HepG2 (cell line): ENCODE data around the gene ITPRIPL1. TPM values are rescaled to one million over a fixed set of nuclear protein-coding genes. Genes with fewer than 3 reads are reported as not detected.

ENCODE experiments used
- ATAC-seq: fragments of 200-7000 bp; cut with Tn5 transposase; 3 replicates; pipeline ENCODE4 v1.9.1; 2020; ENCODE audit warnings: mild to moderate bottlenecking, moderate library complexity
- BruUV-seq: library from RNA; stranded (reverse); fragments of 400-500 nt; replicated peaks from 2 replicates; lab custom pipeline; 2021; lab: Mats Ljungman, UMichigan
- CTCF ChIA-PET: fragments of 300-600 bp; formaldehyde crosslinking; extraction: SDS; loops from one replicate; lab custom pipeline; 2021; ENCODE audit warnings: low total read pairs, inconsistent platforms, low intra/inter-chr PET ratio; lab: Yijun Ruan, JAX
- POLR2A ChIA-PET: fragments of 350-600 bp; sonication (Branson Sonifier 250); formaldehyde crosslinking; loops from one replicate; lab custom pipeline; 2020; ENCODE audit warnings: antibody characterized with exemption, inconsistent platforms; lab: Yijun Ruan, JAX
- DNase-seq: peaks from one replicate; pipeline ENCODE4 v3.0.0-alpha.2; 2015; ENCODE audit warnings: low spot score
- FAIRE-seq: peaks from 3 replicates; lab custom pipeline; 2011; peaks lifted over from hg19 to GRCh38; lab: Jason Lieb, UNC
- H2AFZ ChIP-seq: one replicate; pipeline ENCODE4 v1.6.1; 2011; ENCODE audit warnings: low read length, inconsistent platforms
- H3K27ac ChIP-seq: fragments of 300-600 bp; 3 replicates; pipeline ENCODE4 v1.8.0; 2011; ENCODE audit warnings: mixed run types, mild to moderate bottlenecking, mixed read lengths, low read length, inconsistent platforms; ENCODE audit not compliant: insufficient read depth; ENCODE audit errors: extremely low read length
- H3K27me3 ChIP-seq, 2 experiments: fragments of 200-600 bp in 1 of 2; 2 replicates in 1 of 2; 3 replicates in 1 of 2; pipeline versions ENCODE4 v1.6.0 to v1.8.0; 2011; ENCODE audit warnings: low read length in 2 of 2, mild to moderate bottlenecking in 2 of 2, moderate library complexity in 2 of 2, inconsistent platforms in 1 of 2; ENCODE audit not compliant: insufficient read depth in 2 of 2, control insufficient read depth in 1 of 2
- H3K36me3 ChIP-seq, 2 experiments: fragments of 200-600 bp in 1 of 2; replicated peaks in 1 of 2; 2 replicates in 1 of 2; 3 replicates in 1 of 2; pipeline versions ENCODE4 v1.5.1 to v1.8.0; 2011; ENCODE audit warnings: low read length in 2 of 2, inconsistent platforms in 1 of 2; ENCODE audit not compliant: insufficient read depth in 2 of 2, control insufficient read depth in 1 of 2
- H3K4me1 ChIP-seq: 2 replicates; pipeline ENCODE4 v1.5.1; 2012; ENCODE audit warnings: low read length, inconsistent platforms; ENCODE audit not compliant: insufficient read depth
- H3K4me2 ChIP-seq: 2 replicates; pipeline ENCODE4 v1.6.0; 2011; ENCODE audit warnings: low read depth, low read length, inconsistent platforms
- H3K4me3 ChIP-seq, 3 experiments: fragments of 200-600 bp in 1 of 3; sonication (generic), shearing (Covaris generic) in 1 of 3; replicated peaks in 1 of 3; 2 replicates each; pipeline ENCODE4 v1.5.1; 2011 to 2016; ENCODE audit warnings: low read length in 3 of 3, inconsistent platforms in 2 of 3, low read depth in 2 of 3, mild to moderate bottlenecking in 2 of 3, control low read depth in 1 of 3, mixed read lengths in 1 of 3; ENCODE audit not compliant: insufficient read depth in 1 of 3
- H3K79me2 ChIP-seq: one replicate; pipeline ENCODE4 v1.6.1; 2011; ENCODE audit warnings: low read length, inconsistent platforms; ENCODE audit not compliant: insufficient read depth
- H3K9ac ChIP-seq: 2 replicates; pipeline ENCODE4 v1.6.0; 2011; ENCODE audit warnings: mild to moderate bottlenecking, low read depth, low read length, inconsistent platforms; ENCODE audit not compliant: insufficient read depth
- H3K9me3 ChIP-seq: 2 replicates; pipeline ENCODE4 v1.5.1; 2012; ENCODE audit warnings: mild to moderate bottlenecking, low read length
- H4K20me1 ChIP-seq: 2 replicates; pipeline ENCODE4 v1.6.0; 2011; ENCODE audit warnings: inconsistent platforms, mild to moderate bottlenecking, low read length, moderate library complexity; ENCODE audit not compliant: insufficient read depth
- ZEB1 ChIP-seq: IDR thresholded peaks from 2 replicates; pipeline ENCODE4 v1.6.1; 2012; ENCODE audit warnings: mild to moderate bottlenecking, low read depth, inconsistent platforms; ENCODE audit not compliant: insufficient replicate concordance
- ZNF501 ChIP-seq: sonication (generic); formaldehyde crosslinking; IDR thresholded peaks from 2 replicates; pipeline ENCODE4 v1.5.1; 2020; ENCODE audit warnings: mild to moderate bottlenecking, moderate library complexity, missing genetic modification reagents
- WGBS: methylation state at CpG from one replicate; pipeline ENCODE4 v1.1.6; 2017; ENCODE audit warnings: low lambda C conversion rate; 5-methylcytosine and 5-hydroxymethylcytosine counted together
- in situ Hi-C: cut with HindIII; loops from 2 replicates; pipeline ENCODE4 v1.10.0; 2017; ENCODE audit warnings: low pct_unique_long_range_greater_than_20kb; ENCODE audit not compliant: extremely low pct_ligation_motif_present
- intact Hi-C: fragments of 100-400 bp; cut with micrococcal nuclease; formaldehyde crosslinking; loops from one replicate; pipeline ENCODE4 v1.10.0; 2022; ENCODE audit not compliant: unreplicated experiment
- polyA plus RNA-seq, 8 experiments: library from polyadenylated mRNA; depleted of rRNA in 3 of 8; stranded (reverse) in 7 of 8; unstranded in 1 of 8; fragments of >200 nt; fragmentation: Illumina TruSeq in 4 of 8; extraction: Trizol in 4 of 8; gene quantifications; 2 replicates each; pipeline versions ENCODE4 v1.2.1 to v1.2.3, GENCODE V29; 2011 to 2016; ENCODE audit warnings: low read depth in 4 of 8, missing spikeins in 1 of 8, mixed read lengths in 1 of 8; ENCODE audit not compliant: insufficient read depth in 1 of 8
- total RNA-seq, 5 experiments: library from RNA; depleted of rRNA; stranded (reverse); fragments of >200 nt; fragmentation: Illumina TruSeq; extraction: Trizol; gene quantifications; 2 replicates each; pipeline ENCODE4 v1.2.3, GENCODE V29; 2016; ENCODE audit warnings: low read depth in 1 of 5
- TF ChIP-seq, protein P1 (sequence below): IDR thresholded peaks from 2 replicates; pipeline ENCODE4 v1.6.1; 2016
- TF ChIP-seq, protein P2 (sequence below): sonication (generic); formaldehyde crosslinking; IDR thresholded peaks from 2 replicates; pipeline ENCODE4 v1.4.0; 2020; ENCODE audit warnings: missing genetic modification reagents
- TF ChIP-seq, protein P3 (sequence below): sonication (generic); formaldehyde crosslinking; IDR thresholded peaks from 2 replicates; pipeline ENCODE4 v1.8.1; 2023; ENCODE audit warnings: mild to moderate bottlenecking, inconsistent platforms, moderate library complexity, missing genetic modification reagents, borderline replicate concordance
- TF ChIP-seq, protein P4 (sequence below): sonication (generic); formaldehyde crosslinking; IDR thresholded peaks from 2 replicates; pipeline ENCODE4 v1.5.0; 2020; ENCODE audit warnings: mild to moderate bottlenecking, missing genetic modification reagents

The ITPRIPL1 gene
- total and polyA plus RNA-seq, 2 of the 13 experiments (the other 11 are each of a cell fraction or from before 2014, with no cell fraction given), result 4.3 to 11.7 TPM

DNA sequence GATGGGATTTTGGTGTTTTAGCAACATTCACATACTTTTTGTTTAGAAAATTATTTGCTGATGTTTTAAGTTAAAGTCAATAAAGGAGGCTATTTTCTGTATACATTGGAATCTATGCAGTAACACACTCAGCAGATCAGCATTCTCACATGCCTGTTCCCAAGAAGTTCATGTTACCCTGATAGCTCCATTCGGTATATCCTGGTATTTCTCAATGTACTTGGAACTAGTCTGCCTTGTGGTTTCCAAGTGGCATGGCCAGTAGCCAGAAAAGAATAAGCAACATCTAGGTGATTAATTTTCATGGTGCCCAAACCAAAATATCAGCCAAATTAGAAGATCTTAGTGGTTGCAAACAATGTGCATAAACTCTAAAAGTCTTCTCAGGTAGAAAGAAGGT is 5.3 kb downstream of the ITPRIPL1 start (continued):
- TF ChIP-seq ZEB1, result no peak
- no peak for TF ChIP-seq ZNF501 (CRISPR knock-in tag)
- TF ChIP-seq, protein P1, sequence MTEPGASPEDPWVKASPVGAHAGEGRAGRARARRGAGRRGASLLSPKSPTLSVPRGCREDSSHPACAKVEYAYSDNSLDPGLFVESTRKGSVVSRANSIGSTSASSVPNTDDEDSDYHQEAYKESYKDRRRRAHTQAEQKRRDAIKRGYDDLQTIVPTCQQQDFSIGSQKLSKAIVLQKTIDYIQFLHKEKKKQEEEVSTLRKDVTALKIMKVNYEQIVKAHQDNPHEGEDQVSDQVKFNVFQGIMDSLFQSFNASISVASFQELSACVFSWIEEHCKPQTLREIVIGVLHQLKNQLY (CRISPR knock-in tag), result no peak
- TF ChIP-seq, protein P2, sequence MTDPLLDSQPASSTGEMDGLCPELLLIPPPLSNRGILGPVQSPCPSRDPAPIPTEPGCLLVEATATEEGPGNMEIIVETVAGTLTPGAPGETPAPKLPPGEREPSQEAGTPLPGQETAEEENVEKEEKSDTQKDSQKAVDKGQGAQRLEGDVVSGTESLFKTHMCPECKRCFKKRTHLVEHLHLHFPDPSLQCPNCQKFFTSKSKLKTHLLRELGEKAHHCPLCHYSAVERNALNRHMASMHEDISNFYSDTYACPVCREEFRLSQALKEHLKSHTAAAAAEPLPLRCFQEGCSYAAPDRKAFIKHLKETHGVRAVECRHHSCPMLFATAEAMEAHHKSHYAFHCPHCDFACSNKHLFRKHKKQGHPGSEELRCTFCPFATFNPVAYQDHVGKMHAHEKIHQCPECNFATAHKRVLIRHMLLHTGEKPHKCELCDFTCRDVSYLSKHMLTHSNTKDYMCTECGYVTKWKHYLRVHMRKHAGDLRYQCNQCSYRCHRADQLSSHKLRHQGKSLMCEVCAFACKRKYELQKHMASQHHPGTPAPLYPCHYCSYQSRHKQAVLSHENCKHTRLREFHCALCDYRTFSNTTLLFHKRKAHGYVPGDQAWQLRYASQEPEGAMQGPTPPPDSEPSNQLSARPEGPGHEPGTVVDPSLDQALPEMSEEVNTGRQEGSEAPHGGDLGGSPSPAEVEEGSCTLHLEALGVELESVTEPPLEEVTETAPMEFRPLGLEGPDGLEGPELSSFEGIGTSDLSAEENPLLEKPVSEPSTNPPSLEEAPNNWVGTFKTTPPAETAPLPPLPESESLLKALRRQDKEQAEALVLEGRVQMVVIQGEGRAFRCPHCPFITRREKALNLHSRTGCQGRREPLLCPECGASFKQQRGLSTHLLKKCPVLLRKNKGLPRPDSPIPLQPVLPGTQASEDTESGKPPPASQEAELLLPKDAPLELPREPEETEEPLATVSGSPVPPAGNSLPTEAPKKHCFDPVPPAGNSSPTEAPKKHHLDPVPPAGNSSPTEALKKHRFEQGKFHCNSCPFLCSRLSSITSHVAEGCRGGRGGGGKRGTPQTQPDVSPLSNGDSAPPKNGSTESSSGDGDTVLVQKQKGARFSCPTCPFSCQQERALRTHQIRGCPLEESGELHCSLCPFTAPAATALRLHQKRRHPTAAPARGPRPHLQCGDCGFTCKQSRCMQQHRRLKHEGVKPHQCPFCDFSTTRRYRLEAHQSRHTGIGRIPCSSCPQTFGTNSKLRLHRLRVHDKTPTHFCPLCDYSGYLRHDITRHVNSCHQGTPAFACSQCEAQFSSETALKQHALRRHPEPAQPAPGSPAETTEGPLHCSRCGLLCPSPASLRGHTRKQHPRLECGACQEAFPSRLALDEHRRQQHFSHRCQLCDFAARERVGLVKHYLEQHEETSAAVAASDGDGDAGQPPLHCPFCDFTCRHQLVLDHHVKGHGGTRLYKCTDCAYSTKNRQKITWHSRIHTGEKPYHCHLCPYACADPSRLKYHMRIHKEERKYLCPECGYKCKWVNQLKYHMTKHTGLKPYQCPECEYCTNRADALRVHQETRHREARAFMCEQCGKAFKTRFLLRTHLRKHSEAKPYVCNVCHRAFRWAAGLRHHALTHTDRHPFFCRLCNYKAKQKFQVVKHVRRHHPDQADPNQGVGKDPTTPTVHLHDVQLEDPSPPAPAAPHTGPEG (CRISPR knock-in tag), result no peak

DNA sequence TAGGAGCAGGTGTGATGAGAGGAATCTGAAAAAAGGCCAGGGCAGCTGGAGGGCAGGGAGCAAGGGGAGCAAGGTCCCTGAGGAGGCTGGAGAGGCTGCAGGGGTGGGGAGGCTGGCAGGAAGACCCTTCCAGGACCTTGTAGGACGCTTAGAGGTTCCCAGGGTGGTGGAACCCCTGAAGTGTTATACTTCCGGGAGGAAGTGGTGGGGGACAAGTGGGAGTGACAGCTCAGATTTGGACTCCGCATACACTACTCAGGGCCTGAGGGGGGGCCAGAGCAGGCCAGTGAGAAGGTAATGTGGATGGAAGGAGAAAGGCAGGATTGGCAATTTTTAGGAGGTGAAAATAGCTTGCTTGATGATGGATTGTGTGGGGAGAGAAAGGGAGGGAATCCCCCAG is 8.6 kb downstream of the ITPRIPL1 start:
- no peak for FAIRE-seq
- Histone ChIP-seq H3K27me3 (no peaks in the 10 kb centered on the region; a peak in 1 of 5 replicates), H4K20me1 (no peaks in the 10 kb centered on the region), H3K79me2 (peaks cover 22% of the 10 kb centered on the region), H3K27ac (no peak overlapping the region), H3K9ac (no peak overlapping the region), H3K4me2 (no peak overlapping the region), H3K9me3 (no peaks in the 10 kb centered on the region), H3K4me1 (peaks cover 37% of the 10 kb centered on the region), H2AFZ (no peak overlapping the region), H3K4me3 (no peak overlapping the region), H3K36me3 (no peaks in the 10 kb centered on the region)
- in situ Hi-C loops (no loop called here), intact Hi-C loops (no loop called here)
- ChIA-PET POLR2A (interaction anchor here (0.8 to 3.8 kb wide), 2 partner anchors 8 to 12 kb away, joined by 3 to 43 read pairs; partner anchors contain the start of gene ITPRIPL1), CTCF (no interaction called here)
- no peak for DNase-seq
- BruUV-seq, result no TSS peak
- 86% methylated on average over 3 of the region's 3 CpGs for WGBS
- ATAC-seq, result no peak
- TF ChIP-seq, protein P1 (CRISPR knock-in tag), result no peak
- TF ChIP-seq, protein P3, sequence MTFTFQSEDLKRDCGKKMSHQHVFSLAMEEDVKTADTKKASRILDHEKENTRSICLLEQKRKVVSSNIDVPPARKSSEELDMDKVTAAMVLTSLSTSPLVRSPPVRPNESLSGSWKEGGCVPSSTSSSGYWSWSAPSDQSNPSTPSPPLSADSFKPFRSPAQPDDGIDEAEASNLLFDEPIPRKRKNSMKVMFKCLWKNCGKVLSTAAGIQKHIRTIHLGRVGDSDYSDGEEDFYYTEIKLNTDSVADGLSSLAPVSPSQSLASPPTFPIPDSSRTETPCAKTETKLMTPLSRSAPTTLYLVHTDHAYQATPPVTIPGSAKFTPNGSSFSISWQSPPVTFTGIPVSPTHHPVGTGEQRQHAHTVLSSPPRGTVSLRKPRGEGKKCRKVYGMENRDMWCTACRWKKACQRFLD (CRISPR knock-in tag), result no peak
- TF ChIP-seq, protein P4, sequence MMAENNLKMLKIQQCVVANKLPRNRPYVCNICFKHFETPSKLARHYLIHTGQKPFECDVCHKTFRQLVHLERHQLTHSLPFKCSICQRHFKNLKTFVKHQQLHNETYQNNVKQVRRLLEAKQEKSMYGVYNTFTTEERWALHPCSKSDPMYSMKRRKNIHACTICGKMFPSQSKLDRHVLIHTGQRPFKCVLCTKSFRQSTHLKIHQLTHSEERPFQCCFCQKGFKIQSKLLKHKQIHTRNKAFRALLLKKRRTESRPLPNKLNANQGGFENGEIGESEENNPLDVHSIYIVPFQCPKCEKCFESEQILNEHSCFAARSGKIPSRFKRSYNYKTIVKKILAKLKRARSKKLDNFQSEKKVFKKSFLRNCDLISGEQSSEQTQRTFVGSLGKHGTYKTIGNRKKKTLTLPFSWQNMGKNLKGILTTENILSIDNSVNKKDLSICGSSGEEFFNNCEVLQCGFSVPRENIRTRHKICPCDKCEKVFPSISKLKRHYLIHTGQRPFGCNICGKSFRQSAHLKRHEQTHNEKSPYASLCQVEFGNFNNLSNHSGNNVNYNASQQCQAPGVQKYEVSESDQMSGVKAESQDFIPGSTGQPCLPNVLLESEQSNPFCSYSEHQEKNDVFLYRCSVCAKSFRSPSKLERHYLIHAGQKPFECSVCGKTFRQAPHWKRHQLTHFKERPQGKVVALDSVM (CRISPR knock-in tag), result peak; percentile 46; the same call in 1 of the 2 replicates
